GM19372 (cell line): ENCODE measurements around the gene IST1.
"Not testable (repeated sequence)": the region's sequence is repeated elsewhere in the genome, so short reads cannot be mapped to it uniquely, and the experiment has no call there.

Source experiments
- ATAC-seq: cut with Tn5 transposase; IDR thresholded peaks from one replicate; pipeline ENCODE4 v1.9.1; 2021; ENCODE audit warnings: mild to moderate bottlenecking, low read depth, moderate library complexity; ENCODE audit not compliant: unreplicated experiment

Gene IST1

GRCh38 chr16:71894921-71895678 is at the start of gene IST1:
Gene IST1, plus strand, starts transcription at chr16:71895531. Its CDS starts 20,110 bp downstream, at chr16:71915641.
- ATAC-seq = peak; percentile 79

GRCh38 chr16:71845639-71846430 is 49.5 kb upstream of the IST1 start, which contains the start of gene ATXN1L:
Gene ATXN1L, plus strand, starts transcription at chr16:71845976. Its CDS starts 3,765 bp downstream, at chr16:71849741.
- peak; percentile 62 for ATAC-seq

GRCh38 chr16:71846431-71846830 is 48.9 kb upstream of the IST1 start:
- no peak for ATAC-seq

- ATAC-seq = no peak
These were observed 48.2 kb upstream of the IST1 start for GRCh38 chr16:71847096-71847495.

- ATAC-seq = no peak
These were observed 46.7 kb upstream of the IST1 start for GRCh38 chr16:71848622-71849021.

- ATAC-seq = no peak
These were observed 43.6 kb upstream of the IST1 start for GRCh38 chr16:71851746-71852145.

GRCh38 chr16:71852158-71852557 is 43.2 kb upstream of the IST1 start:
- ATAC-seq = no peak

GRCh38 chr16:71852561-71852960 is 42.8 kb upstream of the IST1 start:
- ATAC-seq = no peak

- ATAC-seq = peak; percentile 72
These were observed 41.9 kb upstream of the IST1 start for GRCh38 chr16:71853413-71853812.

GRCh38 chr16:71854369-71854948 is 40.9 kb upstream of the IST1 start:
- ATAC-seq = no peak

GRCh38 chr16:71855937-71856662 is 39.2 kb upstream of the IST1 start:
- ATAC-seq = no peak

GRCh38 chr16:71859762-71860521 is 35.4 kb upstream of the IST1 start:
- no peak for ATAC-seq

GRCh38 chr16:71863995-71864394 is 31.3 kb upstream of the IST1 start:
- ATAC-seq = no peak

GRCh38 chr16:71865173-71865863 is 30.0 kb upstream of the IST1 start:
- ATAC-seq = no peak

- not testable (repeated sequence) for ATAC-seq
These were observed 28.2 kb upstream of the IST1 start for GRCh38 chr16:71867175-71867574.

- ATAC-seq = no peak
These were observed 27.4 kb upstream of the IST1 start for GRCh38 chr16:71867939-71868338.

- ATAC-seq = no peak
These were observed 26.2 kb upstream of the IST1 start for GRCh38 chr16:71869089-71869488.

GRCh38 chr16:71870818-71871217 is 24.5 kb upstream of the IST1 start:
- ATAC-seq = no peak

GRCh38 chr16:71873199-71873598 is 22.1 kb upstream of the IST1 start:
- ATAC-seq = no peak
